ENCODE data around the gene TET2. TPM values are rescaled to one million over a fixed set of nuclear protein-coding genes. Genes with fewer than 3 reads are reported as not detected.

TET2 gene
- total and polyA plus RNA-seq, 2 of the 4 experiments (the other 2 are of a cell fraction): 5.6 to 25.3 TPM

DNA sequence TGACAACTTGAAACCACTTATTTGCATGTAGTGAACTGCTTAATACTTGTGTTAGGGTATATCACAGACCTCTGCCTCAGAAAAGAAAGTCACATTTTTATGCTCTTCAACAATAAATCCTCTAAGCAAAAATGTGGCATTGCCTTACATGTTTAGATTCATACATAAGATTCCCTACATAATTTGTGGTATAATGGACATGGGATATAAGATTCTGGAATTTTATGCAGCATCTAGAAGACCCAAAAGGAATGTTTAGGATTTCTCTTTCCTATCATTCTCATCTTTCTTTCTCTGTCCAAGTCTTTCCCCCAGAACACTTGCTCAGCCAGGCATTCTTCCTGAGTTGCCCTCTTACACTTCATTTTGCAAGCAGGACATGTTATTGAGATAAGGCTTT lies 37.7 kb upstream of the TET2 start:
- Histone ChIP-seq H4K8ac (ENCODE audit: low read depth in 2 of 2, low read length in 2 of 2) (no peak overlapping the region), H2BK20ac (ENCODE audit: low read depth, low read length) (no peak overlapping the region), H3K9me1 (ENCODE audit: insufficient read depth, low read length) (no peaks in the 10 kb centered on the region), H3K18ac (ENCODE audit: low read depth, low read length) (no peak overlapping the region), H4K5ac (ENCODE audit: low read depth, low read length) (no peak overlapping the region), H3K9ac (ENCODE audit: low read depth, low read length) (no peak overlapping the region), H2AFZ (replicated peaks; ENCODE audit: low read length, poor library complexity) (no peak overlapping the region), H3K27ac (ENCODE audit: insufficient read depth, low read length) (no peak overlapping the region), H2BK120ac (ENCODE audit: low read depth, low read length) (no peak overlapping the region), H3K79me1 (ENCODE audit: low read depth in 1 of 2, low read length in 2 of 2) (no peaks in the 10 kb centered on the region), H3K9me3 (ENCODE audit: control insufficient read depth, insufficient read depth, low read length) (no peaks in the 10 kb centered on the region), H3K4me3 (ENCODE audit: insufficient read depth, low read depth, low read length) (no peak overlapping the region), H3K4ac (ENCODE audit: low read depth, low read length) (no peak overlapping the region), H3K14ac (replicated peaks; ENCODE audit: low read depth, low read length) (no peak overlapping the region), H3K36me3 (ENCODE audit: control insufficient read depth, insufficient read depth, low read length) (no peaks in the 10 kb centered on the region), H2AK5ac (ENCODE audit: low read depth, low read length) (no peak overlapping the region), H3K4me1 (ENCODE audit: control insufficient read depth, insufficient read depth, low read length) (no peaks in the 10 kb centered on the region), H3K56ac (ENCODE audit: extremely low read depth, insufficient read depth, low read length) (no peak overlapping the region), H3K27me3 (ENCODE audit: control insufficient read depth, insufficient read depth, low read length) (no peaks in the 10 kb centered on the region; the same call in 1 of the 2 replicates), H3K4me2 (ENCODE audit: low read depth, low read length) (no peak overlapping the region), H4K20me1 (ENCODE audit: insufficient read depth, low read length) (no peaks in the 10 kb centered on the region), H2BK5ac (ENCODE audit: low read depth, low read length, poor library complexity, severe bottlenecking) (no peak overlapping the region), H2BK15ac (ENCODE audit: low read depth, low read length) (no peak overlapping the region), H4K91ac (ENCODE audit: insufficient read depth, low read depth, low read length) (no peak overlapping the region), H2AK9ac (replicated peaks; ENCODE audit: low read depth, low read length, poor library complexity) (no peak overlapping the region), H3K23ac (ENCODE audit: low read depth, low read length) (no peak overlapping the region)
- intact Hi-C loops (cut with micrococcal nuclease): no loop called here
- DNase-seq (no peak), ATAC-seq (ENCODE audit: low read depth) (no peak)
- TF ChIP-seq RCOR1 (IDR thresholded peaks at IDR 0.05; ENCODE audit: insufficient replicate concordance, low read length): no peak
- no peak for TF ChIP-seq CHD1 (IDR thresholded peaks at IDR 0.05; ENCODE audit: low read depth, low read length)
- TF ChIP-seq FOS (IDR thresholded peaks at IDR 0.05; ENCODE audit: low read depth, low read length): no peak
- ChIA-PET CTCF (no interaction called here), POLR2A (ENCODE audit: unreplicated experiment) (no interaction called here)
- no TSS peak for BruUV-seq (replicated peaks)
- dilution Hi-C loops (cut with HindIII; ENCODE audit: low sequenced_read_pairs, unreplicated experiment): no loop called here
- in situ Hi-C loops (cut with MboI; ENCODE audit: low sequenced_read_pairs): no loop called here
